Hepatocyte (in vitro differentiated cells): ENCODE measurements around the gene PCDH9.

ENCODE experiments used
- CTCF ChIP-seq: fragments of 200-600 bp; sonication (generic); IDR thresholded peaks from 2 replicates; pipeline ENCODE4 v1.5.1; 2016; ENCODE audit warnings: antibody characterized with exemption, mild to moderate bottlenecking; ENCODE audit not compliant: poor library complexity
- EZH2 ChIP-seq: fragments of 200-600 bp; sonication (generic); IDR thresholded peaks from 2 replicates; pipeline ENCODE4 v1.6.1; 2016; ENCODE audit warnings: antibody characterized with exemption, mild to moderate bottlenecking, borderline replicate concordance

GRCh38 chr13:66429156-66429555 is 801.0 kb downstream of the PCDH9 start:
- no peak for TF ChIP-seq CTCF
- TF ChIP-seq EZH2, result no peak
